HG03108 (cell line): Measurements from ENCODE around the gene RNF41.
"Not testable (repeated sequence)": the region's sequence is repeated elsewhere in the genome, so short reads cannot be mapped to it uniquely, and the experiment has no call there.

Experiments
- ATAC-seq: cut with Tn5 transposase; IDR thresholded peaks from one replicate; pipeline ENCODE4 v1.9.1; 2021; ENCODE audit warnings: moderate library complexity; ENCODE audit not compliant: unreplicated experiment

Gene RNF41

DNA sequence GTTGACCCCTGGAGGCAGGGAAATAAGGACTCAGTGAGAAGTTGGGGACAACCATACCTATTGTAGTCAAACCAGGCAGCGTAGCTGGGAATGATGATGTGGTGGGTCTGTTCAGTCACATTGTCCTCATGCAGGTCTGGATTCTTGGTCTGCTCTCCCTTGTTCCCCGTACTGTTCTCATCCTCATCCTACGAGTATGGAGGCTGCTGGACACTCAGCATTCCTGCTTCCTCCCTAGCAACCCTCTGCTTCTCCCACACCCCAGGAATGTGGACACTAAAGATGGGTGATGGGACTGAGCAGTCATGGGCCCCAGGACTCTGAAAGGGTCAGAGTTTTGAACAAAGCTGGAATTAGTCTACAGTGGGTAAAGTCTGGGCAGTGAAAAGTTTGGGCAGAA lies 43.4 kb downstream of the RNF41 start:
- ATAC-seq: no peak

DNA sequence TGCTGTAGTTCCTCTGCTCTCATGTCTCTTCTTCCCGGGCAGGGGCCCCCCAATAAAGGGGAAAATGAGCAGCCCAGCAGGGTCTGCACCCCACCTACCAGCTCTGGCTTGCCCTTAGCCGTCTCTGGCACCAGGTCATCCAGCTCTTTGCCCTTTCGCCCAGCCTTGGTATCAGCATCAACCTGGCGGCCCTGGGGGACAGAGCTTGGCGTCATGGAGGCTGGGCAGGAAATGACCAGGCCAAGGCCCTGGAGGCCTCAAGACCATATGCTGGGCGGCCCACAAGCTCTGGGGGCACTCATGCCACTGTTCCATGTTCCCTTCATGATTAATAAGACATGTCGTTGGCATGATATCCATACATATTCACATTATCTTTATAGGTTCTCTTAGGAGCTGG lies 48.9 kb downstream of the RNF41 start:
- no peak for ATAC-seq

DNA sequence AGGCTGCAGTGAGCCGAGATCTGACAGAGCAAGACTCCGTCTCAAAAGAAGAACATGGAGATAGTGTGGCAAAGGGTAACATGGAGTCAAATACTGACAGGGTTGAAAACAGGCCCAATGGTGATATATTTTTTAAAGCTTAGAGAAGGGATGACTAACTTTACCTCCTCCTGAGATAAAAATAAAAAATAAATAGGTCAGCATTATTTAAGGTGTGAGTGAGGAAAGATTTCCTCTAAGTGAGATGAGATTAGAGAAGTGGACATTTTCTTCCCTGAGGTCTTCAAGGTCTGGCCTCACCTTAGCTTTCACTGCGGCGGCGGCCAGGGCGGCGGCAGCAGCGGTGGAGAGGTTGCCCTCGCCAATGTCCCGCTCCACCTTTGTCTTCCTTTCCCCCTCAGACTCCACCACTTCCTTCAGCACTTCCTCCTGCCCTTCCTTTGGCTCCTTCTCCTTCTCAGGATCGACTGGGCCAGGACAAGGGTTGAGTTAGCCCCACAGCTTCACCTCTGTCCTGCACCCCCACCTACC lies 52.4 kb downstream of the RNF41 start:
- no peak for ATAC-seq

DNA sequence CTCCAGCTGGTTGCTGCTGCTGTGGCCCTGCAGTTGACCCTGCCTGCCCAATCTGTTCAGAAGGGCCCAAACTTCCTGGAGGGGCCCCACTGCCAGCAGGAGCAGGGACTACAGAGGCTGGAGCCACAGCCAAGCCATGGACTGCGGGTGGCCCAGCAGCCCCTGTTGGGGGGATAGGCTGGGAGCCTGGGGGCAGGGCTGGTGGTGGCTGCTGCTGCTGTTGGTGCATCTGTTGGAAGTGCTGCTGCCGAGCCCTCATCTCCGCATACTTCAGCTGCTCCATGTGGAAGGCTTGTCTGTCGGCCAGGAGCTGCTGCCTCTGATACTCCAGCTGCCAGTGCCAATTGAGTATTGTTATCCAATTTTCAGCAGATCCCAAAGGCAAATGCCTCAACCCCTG lies 56.4 kb downstream of the RNF41 start:
- ATAC-seq: no peak

DNA sequence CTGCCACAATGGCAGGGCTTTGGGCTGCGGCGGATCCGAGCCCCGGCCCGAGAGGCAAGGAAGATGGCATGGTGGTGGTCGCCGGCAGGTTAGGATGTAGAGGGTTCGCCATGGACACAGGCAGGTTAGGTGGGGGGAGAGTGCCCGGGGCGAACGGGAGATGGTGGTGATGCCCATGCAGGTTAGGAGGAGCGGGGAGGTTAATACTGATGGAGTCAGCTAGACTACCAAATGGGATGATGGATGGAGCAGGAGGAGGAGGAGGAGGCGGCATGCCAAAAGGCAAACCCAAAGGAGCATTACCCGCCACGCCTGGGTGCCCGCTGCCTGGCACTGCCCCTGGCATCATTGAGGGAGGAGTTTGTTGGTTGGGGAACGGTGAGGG lies 57.4 kb downstream of the RNF41 start:
- no peak for ATAC-seq

DNA sequence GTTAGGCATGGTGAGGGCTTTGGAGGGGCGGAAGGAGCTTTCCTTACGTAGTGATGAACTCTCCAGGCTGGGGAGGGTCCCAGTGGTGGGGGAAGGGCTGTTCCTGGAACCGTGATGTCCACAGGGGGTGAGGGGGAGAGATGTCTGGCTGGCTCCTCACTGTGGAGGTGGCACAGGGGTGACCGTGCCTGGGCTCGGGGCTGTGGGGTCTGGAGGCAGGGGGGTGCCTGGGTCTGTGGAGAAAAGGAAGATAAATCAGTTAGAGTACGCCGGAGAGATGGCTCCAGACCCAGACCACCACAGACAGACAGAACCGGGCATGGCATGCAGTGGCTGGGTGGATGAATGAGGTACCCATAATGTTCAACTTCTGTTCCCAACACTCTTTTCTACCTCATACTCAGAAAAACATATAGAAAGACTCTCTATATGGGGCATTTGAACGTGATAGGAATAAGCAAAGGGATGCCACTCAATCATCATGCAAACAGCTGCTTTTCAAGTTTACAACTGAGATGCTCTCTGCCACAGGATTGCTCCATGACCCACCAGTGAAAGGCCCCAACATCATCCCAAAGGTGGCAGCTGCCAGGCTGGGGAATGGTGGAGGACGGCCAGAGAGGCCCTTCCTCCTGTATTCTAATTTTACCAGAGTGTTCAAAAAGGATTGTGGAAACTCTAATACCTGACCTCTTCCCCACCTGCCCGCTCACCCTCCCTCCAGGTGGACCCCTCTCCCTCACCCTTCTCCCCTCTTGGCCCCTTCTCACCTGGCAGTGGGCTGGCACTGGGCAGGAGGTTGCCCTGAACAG lies 58.0 kb downstream of the RNF41 start:
- ATAC-seq: no peak

DNA sequence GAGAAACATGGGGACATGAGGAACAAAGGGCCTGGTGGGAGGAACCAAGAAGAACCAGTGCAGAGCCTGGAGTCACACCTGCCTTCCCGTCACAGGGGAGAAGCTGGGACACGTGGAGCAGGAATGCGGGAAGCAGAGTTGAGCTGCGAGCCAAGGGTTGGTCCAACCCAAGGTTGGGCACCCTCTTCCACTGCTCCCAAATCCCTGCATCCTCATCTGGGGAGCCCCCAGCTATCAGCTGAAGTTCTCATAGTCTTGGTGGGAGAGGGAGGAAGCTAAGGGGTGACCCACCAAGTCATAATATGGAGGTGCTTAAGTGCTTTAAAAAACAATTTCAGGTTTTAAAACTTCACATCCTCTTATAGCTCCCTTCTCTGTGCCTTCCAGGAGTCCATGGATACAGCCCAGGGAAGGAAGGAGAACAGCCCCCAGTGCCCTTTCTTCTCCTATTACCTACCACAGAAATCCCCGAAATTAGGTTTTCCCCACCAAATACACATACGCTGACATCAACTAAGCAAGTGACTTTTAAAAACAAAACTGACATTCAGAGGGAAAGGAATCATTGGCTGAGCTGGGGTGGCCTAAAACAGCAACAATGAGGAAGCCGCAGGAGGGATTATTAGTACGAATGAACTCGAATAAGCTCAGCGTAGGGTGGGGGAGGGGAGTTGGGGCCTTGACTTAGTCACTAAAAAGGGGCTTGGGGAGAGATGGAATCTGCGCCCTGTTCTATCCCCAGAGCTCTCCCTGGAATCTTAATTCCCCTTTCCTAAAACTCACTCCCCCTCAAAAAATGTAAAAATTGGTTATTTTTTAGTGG lies 59.0 kb downstream of the RNF41 start:
- ATAC-seq: no peak

DNA sequence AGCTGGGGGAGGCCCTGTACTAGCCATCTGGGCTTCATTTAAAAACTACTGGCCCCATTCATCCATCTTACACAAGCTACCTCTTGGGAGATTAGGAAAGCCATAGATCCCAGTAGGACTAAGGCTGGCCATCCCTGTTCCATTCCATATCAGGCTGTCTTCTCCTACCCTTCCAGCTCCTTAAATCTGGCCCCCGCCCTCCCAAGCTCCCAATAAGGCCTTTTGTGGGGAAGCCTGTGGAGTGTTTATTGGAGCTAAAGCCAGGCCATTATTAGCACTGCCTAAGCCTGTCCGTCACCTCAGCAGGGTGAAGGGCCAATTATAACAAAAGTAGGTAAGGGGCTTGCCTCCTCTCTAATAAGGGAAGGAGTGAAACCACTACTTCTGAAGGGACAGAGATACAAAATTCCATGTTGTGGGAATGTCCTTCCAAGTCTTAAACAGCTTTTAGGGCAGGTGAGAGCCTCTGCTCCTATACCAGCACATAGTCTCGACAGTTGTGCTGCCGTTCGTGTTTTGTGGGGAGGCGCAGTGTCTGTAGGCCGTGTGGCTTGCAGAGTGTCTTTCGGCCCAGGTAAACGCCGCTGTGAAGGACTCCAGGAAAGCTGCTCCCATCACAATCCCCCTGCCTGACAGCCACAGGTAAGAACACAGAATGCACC lies 59.9 kb downstream of the RNF41 start:
- ATAC-seq: no peak

DNA sequence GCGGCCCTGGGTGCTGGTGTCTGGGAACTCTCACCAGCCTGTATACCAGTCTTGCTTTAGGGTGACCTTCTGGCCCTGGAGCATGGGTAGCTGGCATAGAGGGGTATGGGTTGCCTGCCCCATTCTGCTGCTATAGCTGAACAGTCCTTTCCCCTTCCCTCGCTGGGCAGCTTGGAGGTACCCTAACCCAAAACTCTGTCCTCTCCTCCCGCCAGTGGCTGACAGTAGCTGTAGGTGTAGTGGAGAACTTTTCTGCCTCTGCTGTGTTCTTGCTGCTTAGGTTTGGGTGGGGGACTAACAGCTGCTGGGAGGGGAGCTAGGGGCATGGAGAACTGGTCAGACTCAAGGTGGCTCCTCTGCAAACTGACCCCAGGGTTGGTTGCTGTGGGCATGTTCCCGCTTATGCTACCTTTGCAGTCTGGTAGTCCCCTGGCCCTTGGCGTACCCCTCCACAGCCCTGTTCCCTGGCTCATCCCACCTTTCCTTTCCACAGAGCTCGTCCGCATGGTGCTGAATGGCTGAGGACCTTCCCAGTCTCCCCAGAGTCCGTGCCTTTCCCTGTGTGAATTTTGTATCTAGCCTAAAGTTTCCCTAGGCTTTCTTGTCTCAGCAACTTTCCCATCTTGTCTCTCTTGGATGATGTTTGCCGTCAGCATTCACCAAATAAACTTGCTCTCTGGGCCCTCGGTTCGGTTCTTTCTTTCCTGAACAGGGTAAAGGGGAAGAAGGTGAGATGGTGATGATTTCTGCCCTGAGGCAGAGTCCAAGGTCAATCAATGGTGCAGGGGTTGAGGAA lies 60.6 kb downstream of the RNF41 start:
- no peak for ATAC-seq

DNA sequence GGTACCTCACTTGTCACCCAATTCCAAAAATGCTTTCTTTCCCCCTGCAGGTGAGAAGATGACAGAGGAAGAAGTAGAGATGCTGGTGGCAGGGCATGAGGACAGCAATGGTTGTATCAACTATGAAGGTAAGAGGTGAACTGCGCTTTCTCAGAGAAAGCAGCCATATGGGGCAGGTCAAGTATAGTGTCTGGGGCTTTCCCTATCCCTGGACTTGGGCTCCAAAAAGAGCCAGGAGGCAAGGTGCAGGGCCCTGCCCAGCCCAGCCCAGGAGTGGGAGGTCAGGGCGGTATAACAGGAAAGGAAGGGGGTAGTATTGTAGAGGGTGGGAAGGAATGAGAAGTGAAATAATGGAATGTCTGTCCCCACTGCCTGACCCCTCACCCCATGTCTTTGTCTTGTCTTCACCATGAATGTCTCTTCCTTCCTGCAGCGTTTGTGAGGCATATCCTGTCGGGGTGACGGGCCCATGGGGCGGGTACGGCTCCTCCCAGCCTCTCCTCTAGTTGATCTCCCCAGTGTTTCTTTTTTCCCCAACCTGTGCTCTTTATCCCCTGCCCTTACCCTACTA lies 61.4 kb downstream of the RNF41 start:
- no peak for ATAC-seq

DNA sequence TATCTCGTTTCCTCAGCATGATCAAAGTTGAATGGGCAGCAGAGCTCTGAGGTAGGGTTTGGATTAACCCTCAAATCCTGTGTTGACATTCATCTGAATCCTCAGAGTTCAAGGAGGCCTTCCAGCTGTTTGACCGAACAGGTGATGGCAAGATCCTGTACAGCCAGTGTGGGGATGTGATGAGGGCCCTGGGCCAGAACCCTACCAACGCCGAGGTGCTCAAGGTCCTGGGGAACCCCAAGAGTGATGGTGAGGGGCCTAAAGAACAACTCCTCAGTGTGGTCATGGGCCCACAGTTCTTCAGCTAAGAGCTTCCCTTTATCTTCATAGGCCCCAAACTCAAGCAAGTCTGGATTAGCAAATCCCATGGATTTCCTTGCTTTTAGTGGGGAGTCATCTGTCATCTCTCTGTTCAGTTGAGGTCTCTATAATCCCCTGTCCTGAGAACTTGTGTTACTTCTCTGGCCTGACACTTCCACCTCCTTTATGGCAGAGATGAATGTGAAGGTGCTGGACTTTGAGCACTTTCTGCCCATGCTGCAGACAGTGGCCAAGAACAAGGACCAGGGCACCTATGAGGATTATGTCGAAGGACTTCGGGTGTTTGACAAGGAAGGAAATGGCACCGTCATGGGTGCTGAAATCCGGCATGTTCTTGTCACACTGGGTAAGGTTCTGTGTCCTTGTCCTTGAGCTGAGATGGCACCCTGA lies 62.1 kb downstream of the RNF41 start:
- no peak for ATAC-seq

DNA sequence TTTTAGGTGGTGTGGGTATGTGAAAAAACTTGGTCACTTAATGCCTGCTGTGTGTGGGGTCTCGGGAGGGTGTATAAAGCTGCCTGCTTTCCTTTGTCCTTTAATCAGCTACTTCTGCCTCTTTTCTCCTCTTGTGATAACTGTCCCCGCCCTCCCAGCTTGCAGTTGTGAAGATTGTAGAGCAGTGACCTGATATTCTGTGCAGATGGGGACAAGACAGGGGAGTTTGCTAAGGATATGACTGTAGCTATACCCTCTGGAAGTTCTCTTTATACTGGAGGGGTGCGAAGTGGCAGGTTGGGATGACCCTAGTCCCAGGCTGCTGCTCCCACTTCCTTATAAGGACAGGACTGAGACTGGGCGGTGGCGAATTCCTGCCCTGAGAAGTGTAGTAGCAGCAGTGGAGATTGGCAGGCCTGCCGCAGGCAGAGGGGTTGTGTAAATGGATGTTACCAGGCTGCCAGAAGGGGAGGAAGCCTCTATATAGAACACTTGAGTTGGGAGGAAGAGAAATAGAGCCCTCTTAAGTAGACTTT lies 62.7 kb downstream of the RNF41 start:
- ATAC-seq: no peak

DNA sequence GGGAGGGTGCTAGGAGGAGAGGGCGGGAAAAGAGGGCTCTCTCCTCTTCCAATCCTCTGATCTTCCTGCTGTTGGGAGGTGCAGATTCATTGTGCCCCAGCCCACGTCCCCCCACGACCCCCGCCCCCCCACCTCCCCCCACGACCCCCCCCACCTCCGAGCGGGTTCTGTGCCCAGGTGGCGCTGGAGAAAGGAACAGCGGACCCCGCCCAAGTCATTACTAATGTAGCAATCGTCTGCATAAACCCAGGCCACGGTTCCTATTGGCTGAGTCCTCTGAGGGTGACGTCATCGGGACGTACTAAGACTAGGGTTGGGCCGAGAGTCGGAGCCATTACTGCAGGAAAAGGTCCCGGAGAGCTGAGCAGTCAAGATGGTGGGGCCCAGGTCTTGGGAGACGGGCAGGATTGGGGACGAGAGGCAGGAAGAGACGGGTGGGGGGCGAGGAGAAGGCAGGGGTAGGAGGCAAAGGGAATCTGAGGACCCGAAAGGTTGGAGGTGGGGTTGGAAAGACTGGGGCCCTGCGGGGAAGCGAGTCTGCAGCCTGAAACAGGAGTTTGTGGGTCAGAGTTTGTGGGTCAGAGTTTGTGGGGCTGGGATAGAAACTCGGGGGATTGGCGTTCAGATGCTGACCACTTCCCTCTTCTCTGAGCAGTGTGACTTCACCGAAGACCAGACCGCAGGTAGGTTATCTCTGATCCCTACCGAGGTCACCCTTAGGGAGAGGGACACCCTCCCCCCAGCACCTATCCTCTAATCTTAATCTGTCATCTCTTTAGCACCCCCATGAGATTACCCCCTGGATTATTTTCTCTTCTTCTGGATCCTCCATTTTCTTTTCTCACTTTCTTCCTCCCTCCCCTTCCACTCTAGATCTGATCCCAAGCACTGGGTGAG lies 63.4 kb downstream of the RNF41 start, which contains the start of gene MYL6:
Gene MYL6 (plus strand): TSS at position 331 of the 897 bp plus-strand sequence. CDS start 43 bp downstream, at position 374.
- peak; percentile 78 for ATAC-seq

DNA sequence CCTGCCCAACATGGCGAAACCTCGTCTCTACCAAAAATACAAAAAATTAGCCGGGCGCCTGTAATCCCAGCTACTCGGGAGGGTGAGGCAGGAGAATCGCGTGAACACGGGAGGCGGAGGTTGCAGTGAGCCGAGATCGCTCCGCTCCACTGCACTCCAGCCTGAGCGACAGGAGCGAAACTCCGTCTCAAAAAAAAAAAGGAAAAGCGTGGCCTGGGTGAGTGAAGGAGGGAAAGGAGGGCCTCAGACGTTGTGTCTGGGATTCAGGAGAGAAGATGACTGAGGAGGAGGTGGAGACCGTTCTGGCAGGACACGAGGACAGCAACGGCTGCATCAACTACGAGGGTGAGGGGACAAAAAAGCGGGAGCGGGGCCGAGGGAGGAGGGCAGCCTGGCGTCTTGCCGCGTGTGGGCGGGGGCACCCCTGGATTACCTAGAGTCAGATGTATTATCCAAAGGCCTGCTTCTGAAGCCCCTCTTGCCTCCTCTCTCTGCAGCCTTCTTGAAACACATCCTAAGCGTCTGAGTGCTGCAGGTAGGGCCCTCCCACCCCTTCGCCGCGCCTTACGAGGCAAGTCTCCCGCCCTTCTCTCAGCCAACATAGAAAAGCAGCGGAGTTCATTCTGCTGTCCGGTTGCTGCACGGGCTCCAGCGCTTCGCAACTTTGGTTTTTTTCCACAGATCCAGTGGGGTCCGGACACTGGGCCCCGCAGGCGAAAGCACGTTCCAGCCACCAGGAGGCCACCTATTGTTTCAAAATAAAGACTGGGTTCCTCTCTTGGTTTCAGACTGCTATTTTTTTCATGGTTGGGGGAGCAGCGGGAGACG lies 64.3 kb downstream of the RNF41 start:
- peak; percentile 25 for ATAC-seq

DNA sequence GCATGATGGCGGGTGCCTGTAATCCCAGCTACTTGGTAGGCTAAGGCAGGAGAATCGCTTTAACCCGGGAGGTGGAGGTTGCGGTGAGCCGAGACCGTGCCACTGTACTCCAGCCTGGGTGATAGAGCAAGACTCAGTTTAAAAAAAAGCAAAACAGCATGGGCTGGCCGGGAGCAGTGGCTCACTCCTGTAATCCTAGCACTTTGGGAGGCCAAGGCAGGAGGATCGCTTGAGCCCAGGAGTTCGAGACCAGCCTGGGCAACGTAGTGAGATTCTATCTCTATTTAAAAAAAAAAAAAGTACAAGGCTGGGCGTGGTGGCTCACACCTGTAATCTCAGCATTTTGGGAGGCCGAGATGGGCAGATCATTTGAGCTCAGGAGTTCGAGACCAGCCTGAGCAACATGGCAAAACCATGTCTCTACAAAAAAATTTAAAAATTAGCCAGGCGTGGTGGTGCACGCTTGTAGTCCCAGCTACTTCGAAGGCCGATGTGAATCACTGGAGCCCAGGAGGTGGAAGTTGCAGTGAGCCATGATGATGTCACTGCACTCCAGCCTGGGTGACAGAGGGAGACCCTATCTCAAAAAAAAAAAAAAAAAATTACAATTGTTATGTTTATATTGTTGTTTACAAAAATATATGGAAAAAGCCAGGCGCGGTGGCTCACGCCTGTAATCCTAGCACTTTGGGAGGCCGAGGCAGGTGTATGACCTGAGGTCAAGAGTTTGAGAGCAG lies 65.1 kb downstream of the RNF41 start:
- ATAC-seq: not testable (repeated sequence)

DNA sequence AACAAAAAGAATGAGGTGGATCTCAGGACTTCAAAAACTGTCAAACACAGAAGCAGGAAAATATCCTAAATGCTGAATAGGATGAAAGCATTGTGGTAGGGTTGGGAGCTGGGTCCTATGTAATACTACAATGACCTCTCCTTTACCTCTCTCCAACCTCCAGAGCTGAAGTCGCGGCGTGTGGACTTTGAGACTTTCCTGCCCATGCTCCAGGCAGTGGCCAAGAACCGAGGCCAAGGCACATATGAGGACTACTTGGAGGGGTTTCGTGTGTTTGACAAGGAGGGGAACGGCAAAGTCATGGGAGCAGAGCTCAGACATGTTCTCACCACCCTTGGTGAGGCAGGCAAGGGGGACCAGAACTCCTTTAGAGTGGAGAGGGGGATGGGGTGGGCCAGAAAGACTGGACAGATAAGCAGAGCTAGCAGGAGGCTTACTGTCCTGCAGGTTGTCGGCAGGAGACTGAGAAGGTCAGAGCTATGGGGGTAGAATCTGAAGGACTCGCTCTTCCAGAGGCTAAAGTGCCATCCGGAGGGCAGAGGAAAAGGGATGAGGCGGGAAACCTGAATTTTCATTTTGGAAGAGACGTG lies 66.4 kb downstream of the RNF41 start:
- ATAC-seq: no peak
